GM19240 (cell line): ENCODE data around the gene AGAP1.

ENCODE experiments used
- DNase-seq: peaks from one replicate; pipeline ENCODE4 v3.0.0; 2011; ENCODE audit warnings: low spot score; ENCODE audit not compliant: insufficient read length

AGAP1 gene

DNA sequence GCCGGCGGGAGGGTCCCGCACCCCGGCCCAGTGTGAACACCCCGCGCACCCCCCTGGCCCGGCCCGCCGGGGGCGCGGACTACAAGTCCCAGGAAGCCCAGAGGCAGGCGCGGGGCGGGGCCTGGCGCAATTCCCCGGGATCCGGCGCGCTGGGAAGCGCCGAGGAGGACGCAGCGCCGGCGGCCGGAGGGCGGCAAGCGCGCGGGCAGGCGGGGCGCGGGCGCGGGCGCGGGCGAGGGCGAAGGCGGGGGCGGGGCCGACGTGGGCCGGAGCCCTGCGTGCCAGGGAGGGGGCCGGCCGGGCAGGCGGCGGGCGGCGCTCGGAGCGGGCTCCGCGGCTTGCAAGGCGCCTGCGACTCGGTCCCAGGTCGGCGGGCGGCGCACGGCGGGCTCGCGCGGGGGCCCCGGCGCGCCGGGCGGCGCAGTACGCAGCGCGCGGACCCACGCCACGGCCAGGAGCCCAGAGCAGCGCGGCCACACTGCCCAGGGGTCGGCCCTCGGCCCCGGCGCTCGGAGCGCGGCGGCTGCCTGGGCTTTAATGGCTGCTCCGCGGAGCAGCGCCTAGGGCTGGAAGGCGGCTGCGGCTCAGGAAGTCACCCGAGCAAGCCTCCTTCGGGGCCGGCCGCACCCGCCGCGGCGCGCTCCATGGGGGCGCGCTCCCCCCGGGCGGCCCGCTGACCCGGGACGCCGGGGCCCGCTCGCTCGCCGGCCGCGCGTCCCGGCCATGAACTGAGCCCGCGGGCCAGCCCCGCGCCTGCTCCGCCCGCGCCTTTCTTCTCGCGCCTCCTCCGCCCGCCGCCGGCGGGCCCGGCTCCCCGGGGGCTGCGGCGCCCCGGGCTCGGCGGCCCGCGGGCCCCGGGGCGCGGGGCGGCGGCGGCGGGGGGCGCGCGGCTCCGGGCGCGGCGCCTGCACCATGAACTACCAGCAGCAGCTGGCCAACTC is at the start of gene AGAP1:
TSS of gene AGAP1 (plus strand) at position 269 of the 941 bp plus-strand sequence.
- no peak for DNase-seq

DNA sequence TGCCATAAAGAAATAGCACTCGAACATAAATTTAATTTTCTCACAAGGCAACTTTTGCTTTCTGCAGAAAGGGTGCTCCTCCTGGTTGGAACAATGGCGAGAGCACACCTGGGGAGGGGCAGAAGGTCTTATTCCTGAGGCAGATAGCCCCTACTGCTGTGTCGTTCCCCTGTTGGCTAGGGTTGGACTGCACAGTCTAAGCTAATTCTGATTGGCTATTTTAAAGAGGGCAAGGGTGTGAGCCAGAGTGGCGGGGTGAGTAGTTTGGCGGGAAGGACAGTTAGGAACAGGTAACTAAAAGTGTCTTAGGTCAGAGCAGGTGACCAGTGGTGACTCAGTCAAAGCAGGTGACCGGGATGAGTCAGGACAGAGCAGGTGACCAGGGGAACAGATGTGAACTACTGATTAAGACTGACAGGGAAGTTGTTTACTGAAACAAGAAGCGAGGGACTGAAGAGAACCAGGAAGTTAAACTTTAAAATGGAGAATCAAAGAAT is 49.7 kb upstream of the AGAP1 start:
- no peak for DNase-seq

DNA sequence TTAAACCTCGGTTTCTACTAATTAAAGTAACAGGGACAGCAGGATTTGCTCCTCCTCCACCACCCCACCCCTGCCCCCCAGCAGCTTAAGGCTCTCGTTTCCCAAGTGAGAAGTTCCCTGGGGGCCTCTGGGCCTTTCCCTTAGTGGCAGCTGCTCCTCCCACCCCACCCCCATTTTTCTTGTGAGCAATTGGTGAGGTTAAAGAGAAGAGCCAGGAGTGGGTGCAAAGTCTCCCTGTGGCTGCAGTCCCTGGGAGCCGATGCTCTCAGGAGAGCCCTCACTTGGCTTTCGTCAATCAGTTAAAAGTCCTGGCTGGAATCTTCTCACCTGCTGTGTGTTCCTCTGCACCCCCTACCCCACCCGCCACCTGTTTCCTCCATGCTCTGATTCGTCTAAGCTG is 48.7 kb upstream of the AGAP1 start:
- DNase-seq = no peak

DNA sequence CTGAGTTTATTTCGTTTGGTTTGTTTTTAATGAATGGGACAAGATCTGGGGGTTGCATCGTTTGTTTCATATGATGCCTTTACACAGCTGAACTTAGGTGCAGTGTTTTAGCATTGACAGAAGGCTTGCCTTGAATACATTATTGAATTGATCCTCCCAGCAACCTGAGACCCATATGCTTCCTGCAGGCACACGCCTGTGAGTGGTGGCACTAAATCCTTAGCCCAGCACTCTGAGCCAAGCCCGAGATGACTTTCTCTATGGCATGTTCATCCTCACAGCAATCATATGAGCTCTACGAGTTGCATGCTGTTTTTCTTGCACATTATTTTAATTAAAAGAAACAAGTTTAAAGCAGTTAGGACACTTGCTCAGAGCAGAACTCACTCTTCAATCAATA is 47.8 kb upstream of the AGAP1 start:
- no peak for DNase-seq

DNA sequence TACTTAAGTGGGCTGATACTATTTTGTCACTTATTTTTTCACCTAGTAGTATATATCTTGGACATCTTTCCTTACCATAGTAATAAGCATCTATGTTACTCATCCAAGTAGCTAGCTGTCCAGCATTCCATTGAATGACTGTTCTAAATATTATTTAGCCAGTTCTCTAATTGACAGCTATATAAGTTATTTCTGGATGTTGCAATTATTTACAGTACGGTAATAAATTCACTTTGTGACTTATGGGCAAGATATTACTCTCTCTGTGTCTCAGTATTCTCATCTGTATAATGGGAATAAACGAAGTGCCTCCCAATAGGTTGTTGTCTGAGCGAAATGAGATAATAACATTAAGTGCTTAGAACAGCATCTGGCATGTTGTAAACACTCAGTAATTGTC is 46.6 kb upstream of the AGAP1 start:
- no peak for DNase-seq

DNA sequence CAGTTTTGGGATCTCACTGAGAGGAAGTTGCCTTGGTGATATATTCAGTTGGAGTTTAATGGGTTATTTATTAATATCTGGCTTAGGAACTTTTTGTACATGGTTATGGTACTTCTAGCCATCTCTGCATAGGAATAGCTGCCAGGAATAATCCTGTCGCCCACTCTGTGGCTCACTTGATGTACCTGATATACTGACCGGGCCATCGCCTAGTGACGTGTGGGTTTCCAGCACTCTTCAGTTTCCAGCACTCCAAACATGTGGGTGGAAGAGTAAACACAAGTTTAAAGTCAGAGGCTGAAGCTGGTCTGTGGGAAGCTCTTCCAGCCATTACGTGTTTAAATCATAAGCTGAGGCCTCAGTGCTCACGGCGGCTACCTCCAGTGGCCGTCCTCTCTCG is 44.3 kb upstream of the AGAP1 start:
- no peak for DNase-seq

DNA sequence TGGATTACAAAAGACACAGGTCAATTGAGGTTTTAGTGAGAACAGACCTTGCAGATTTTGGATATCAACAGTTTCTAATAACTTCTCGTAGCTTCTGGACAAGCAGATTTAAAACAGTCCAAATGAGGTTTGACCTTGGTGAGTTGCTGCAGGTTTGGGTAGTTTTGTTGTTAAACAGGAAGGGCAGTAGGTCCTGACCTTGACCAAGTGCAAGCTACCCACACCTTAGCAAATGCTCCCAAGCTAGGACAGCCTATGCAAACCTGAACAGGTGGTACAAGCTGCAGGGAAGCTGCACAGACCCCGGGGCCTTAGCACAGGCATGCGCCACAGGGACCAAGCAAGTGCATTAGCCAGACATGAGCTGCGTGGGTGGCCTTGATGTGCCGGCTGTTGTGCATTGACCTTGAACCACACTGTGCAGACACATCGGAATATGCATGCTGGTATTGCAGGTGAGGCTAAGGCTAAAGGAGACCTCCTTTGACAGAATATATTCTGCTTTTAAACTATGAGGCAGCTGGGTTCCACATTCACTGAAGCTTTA is 40.2 kb upstream of the AGAP1 start:
- DNase-seq = no peak

DNA sequence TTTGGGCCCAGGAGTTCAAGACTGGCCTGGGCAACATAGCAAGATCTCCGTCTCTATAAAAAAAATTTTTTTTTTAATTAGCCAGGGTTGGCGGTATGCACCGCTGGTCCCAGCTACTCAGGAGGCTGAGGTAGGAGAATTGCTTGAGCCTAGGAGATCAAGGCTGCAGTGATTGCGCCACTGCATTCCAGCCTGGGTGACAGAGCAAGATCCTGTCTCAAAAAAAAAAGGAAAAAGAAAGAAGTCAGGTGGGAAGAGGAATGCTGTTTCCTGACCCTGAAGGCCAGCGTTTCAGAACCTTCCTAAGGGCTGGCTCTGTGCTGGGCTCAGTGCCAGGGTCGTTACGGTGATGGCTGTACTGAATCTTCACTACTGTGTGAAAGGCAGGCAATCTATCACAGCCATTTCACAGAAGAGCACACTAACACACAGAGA is 35.0 kb upstream of the AGAP1 start:
- no peak for DNase-seq

DNA sequence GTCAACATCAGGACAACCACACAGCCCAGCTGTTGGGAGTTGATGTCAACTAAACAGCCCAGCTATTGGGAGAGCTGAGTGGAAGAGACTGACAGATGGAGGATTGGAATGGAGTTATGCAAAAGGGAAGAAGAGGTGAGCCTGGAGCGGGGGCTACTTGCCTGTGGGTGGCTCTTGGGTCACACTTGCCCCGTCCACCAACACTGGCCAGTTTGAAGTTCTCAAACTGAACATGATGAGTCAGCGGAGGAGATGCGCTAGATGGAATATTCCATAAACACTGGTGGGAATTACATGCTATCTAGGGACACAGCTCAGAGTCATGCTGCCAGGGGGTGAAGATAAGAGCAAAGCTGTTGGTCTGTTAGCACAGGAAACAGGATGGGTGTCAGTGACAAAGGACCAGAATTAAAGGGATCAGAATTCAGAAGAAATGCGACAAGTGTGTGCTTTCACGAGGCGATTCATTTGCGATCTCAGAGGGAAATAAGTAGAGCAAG is 33.2 kb upstream of the AGAP1 start:
- no peak for DNase-seq

DNA sequence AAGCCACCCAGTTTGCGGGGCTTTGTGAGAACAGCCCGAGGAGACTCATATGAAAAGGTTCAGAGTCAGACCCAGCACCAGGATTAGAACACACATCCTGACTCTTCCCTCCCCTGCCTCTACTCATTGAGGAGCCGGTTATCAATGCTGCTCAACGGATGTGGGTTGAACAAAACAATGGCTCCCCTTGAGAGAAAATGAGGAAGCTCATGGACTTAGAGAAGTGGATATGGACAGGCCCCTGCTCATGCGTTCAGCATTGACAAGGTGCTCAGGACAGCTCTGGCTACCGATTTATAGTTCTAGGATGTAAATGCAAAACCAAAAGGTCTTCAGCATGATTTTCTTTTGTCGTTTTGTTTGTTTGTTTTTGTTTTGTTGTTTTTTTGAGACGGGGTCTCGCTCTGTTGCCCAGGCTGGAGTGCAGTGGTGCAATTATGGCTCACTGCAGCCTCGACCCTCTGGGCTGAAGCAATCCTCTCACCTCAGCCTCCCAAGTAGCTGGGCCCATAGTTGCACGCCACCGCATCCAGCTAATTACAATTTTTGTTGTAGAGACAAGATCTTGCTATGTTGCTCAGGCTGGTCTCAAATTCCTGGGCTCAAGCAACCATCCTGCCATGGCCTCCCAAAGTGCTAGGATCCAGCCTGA is 32.0 kb upstream of the AGAP1 start:
- DNase-seq = no peak

DNA sequence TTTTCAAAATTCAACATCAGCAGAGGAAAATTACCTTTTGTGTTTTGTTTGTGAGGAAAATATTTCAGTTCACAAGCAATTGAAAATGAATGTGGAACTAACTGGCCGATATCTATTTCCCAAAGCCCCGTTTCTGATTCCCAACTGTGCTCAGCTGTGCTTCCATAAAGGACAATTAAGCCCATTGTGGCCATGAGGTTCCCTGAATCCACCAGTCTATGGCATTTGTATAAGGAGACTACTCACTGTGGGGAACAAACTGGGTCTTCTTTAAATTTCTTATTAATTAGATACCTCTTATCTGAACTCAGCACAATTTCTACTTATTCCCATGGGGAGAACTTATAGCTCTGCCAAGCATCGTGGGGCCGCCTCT is 31.4 kb upstream of the AGAP1 start:
- DNase-seq = no peak

DNA sequence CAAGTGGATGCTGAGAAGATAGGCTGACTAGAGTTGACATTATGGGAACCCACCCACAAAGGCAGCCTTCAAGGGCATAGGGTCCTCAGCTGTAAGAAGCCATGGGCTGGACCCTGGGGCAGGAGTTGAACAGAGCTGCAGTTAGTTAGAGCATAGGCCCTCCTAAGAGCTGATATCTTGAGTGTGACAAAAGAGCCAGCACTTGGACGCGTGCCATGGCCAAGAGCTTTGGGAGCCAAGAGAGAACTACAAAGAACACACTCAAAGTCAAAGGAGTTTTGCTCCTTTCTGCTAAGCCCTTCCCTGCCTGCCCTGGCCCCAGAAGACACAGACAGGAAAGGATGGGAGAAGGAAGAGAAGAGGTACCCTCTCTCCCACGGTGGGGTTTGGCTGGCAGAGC is 29.9 kb upstream of the AGAP1 start:
- DNase-seq = no peak

DNA sequence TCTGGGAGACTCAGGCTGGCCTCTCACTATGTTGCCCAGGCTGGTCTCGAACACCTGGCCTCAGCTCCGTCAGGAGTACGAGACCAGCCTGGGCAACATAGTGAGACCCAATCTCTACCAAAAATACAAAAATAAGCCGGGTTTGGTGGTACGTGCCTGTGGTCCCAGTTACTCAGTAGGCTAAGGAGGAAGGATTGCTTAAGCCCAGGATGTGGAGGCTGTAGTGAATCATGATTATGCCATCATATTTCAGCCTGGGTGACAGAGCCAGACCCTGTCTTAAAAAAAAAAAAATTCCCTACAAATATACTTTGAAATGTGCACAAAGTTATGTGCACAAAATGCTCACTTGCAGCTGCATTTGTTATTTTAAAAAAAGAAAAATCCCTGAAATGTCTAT is 26.3 kb upstream of the AGAP1 start:
- DNase-seq = no peak

DNA sequence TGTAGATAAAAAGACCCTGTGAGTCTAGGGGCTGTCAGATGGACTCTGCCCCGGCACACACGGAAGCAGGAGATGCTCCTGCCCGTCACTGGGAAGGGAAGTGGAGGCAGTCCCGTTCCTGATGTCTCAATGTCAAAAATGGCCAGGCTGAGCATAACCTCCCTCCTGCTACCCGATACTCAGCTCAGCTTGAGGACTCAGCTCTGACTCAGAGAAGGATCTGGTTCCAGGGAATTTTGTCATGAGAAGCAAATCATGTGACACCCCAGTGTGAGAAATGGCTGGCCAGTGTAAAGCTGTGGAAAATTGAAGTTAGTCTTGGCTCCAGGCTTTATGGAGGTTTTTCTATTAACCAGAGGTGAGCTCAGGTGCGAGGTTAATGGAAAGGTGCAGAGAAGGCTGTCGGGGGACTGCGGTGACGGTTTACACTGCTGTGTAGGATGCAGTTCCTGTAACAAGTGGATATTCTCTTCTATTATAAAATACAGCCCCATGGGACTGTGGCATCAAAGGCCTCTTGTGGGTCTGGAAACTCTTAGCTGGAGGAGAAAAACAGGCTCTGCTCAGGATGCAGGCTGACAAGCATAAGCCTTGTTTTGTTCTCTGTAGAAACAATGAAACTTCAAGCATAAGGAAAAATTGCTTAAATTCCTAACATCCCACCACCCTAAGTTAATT is 24.7 kb upstream of the AGAP1 start:
- no peak for DNase-seq

DNA sequence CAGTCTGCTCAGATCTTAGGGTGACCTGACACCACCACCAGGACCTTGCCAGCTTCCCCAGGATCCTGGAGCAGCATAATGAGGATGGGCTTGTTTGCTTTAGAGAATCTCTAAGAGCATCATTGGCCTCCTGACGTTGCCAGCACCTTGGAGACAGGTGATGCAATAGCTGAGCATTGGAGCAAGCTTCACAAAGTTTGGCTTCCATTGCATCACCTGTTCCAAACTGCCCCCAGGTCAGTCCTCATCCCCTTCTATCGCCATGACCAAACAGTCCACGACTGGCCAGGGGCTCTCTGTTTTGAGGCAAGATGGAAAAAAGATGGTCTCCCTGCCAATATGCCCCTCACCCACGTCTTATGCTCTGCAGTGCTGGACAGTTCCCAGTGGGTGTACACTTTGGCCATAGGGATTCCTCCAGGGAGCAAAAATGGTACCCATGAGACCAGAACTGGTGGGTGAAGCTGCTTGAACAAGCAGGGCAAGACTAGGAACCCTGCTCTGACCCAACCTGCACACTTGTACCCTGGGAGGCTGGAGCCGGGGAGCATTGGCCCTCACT is 22.6 kb upstream of the AGAP1 start:
- DNase-seq = no peak

DNA sequence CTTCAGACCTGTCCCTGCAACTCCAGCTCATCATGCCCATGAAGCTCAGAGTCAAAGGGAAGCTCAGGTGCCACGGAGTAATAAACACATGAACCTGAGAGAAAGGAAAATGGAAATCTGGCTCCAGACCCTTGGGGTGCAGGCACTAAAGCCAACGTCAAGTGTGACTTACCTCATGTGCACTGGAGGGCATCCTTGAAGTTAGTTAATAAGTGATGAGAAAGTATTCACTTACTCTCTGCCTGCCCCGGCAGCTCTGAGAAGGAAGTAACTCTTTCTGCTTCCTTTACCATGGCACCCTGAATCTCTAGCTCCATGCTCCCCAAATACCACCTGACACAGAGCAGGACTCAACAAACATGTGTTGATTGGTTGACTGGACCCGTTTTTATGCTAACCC is 21.4 kb upstream of the AGAP1 start:
- no peak for DNase-seq

DNA sequence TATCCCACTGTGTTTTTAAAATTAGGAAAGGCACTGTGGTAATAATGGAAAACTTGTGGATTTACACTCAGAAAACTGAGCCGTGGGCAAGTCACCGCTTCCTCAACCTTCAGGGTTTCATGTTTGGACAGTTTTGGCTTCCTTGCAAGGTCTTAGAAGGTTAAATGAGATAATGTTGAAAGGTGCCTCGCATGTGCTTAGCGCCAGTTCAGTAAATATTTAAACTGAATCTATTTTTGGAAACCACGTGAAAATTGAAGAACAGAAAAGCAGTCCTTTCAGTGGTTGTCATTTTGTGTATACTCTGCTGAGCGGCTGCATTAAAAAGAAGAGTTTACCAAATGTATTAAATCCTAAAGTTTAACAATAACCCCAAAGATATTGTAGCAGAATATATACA is 15.2 kb upstream of the AGAP1 start:
- no peak for DNase-seq

DNA sequence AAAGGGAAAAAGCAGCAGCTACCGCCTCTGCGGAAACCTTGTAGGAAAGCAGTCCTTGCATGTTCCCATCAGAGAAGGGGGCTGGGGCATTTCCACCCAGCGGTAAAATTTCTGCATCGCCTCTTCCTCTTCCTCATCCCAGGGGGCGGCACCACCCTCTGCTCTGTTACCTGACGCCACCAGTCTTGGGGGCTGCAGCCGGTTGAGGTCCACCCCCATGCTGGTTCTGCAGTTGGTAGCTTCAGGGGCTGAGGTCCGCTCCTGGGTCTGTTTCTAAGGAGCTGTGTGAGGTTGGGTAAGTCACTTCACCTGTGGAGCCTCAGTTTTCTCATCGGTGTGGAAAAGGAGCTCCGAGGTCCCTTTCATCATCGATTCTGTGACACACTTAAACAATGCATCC is 14.2 kb upstream of the AGAP1 start:
- no peak for DNase-seq

DNA sequence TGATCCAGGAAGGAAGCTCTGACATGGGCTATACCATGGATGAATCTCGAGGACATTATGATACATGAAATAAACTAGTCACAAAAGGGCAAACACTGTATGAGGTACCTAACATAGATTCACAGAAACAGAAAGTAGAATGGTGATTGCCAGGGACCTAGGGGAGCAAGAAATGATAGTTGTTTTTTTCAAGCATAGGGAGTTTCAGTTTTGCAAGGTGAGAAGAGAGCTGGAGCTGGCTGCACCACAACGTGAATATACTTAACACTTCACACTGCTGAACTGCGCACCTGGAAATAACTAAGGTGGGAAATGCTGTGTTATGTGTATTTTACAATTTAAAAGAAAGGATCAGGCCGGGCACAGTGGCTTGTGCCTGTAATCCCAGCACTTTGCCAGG is 13.2 kb upstream of the AGAP1 start:
- no peak for DNase-seq

DNA sequence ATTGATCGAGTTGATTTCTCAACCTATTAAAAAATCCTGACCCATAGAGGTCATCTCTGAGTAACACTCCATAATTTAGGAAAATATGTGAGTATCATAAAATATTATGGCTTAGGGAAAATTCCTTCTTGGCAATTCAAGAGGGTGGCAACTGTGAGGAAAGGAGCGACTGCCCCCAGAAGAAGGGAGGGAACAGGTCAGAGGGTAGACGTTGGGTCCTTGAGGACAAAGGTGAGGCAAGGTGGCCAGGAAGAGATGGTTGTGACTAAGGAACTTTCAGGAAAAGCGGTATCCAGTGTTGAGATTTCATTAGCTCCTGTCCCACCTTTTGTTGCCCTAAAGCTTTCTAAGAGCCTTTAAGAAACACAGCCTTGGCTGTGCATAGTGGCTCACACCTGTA is 10.5 kb upstream of the AGAP1 start:
- no peak for DNase-seq

DNA sequence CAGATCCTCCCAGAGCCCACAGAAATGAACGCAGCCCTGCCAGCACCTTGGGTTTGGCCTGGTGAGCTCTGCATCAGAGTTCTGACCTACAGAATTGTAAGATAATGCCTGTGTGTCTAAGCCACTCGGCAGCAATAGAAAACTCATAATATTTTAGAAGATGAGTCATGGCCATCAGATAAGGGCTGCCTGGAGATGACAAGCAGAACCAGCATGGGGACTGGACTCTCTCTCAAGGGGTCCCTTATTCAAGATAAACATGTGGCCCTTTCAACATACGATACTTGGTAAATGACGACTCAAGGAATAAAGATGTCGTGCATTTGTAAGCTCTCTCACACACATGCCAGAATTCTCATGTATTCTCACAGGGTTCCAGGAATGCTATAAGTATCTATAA is 8.5 kb upstream of the AGAP1 start:
- no peak for DNase-seq
